K562 (cell line): ENCODE results near the gene WEE1. TPM values are rescaled to one million over a fixed set of nuclear protein-coding genes. Genes with fewer than 3 reads are reported as not detected.

Source experiments
- BCOR ChIP-seq: fragments of 450-650 bp; IDR thresholded peaks from 2 replicates; pipeline ENCODE4 v1.6.1; 2016
- BRCA1 ChIP-seq, 2 experiments: fragments of 450-650 bp in 1 of 2; sonication (generic) in 1 of 2; formaldehyde crosslinking in 1 of 2; IDR thresholded peaks; 2 replicates each; pipeline versions ENCODE4 v1.5.0 to v1.6.1; 2017 to 2020; ENCODE audit warnings: mild to moderate bottlenecking in 1 of 2, missing genetic modification reagents in 1 of 2
- BRD9 ChIP-seq: fragments of 450-650 bp; IDR thresholded peaks from 2 replicates; pipeline ENCODE4 v1.6.1; 2018; ENCODE audit warnings: low read depth; ENCODE audit not compliant: partially characterized antibody
- CCAR2 ChIP-seq: fragments of 200-400 bp; formaldehyde crosslinking; IDR thresholded peaks from 2 replicates; pipeline ENCODE4 v1.6.1; 2017; ENCODE audit warnings: mild to moderate bottlenecking, low read depth, low read length
- CEBPB ChIP-seq: fragments of 450-650 bp; IDR thresholded peaks from 2 replicates; pipeline ENCODE4 v1.6.1; 2016; ENCODE audit warnings: missing genetic modification characterization, missing compliant biosample characterization
- CHD1 ChIP-seq: fragments of 200-600 bp; sonication (generic); IDR thresholded peaks from one replicate; pipeline ENCODE4 v1.6.1; 2012; ENCODE audit warnings: mild to moderate bottlenecking, moderate library complexity, low read length, inconsistent platforms
- CTBP1 ChIP-seq: fragments of 450-650 bp; IDR thresholded peaks from 2 replicates; pipeline ENCODE4 v1.6.1; 2016; ENCODE audit warnings: borderline replicate concordance
- HDAC3 ChIP-seq: fragments of 450-650 bp; IDR thresholded peaks from 2 replicates; pipeline ENCODE4 v1.6.1; 2018; ENCODE audit warnings: borderline replicate concordance, mild to moderate bottlenecking, moderate library complexity; ENCODE audit not compliant: partially characterized antibody
- HNRNPH1 ChIP-seq: fragments of 200-400 bp; formaldehyde crosslinking; optimal IDR thresholded peaks from 2 replicates; pipeline ENCODE3; 2017; ENCODE audit warnings: low read depth, mild to moderate bottlenecking, low read length, moderate library complexity
- KDM1A ChIP-seq, 2 experiments: fragments of 450-650 bp; IDR thresholded peaks; 2 replicates each; pipeline ENCODE4 v1.6.1; 2016; ENCODE audit warnings: mild to moderate bottlenecking in 2 of 2
- MECOM ChIP-seq: fragments of 250-450 bp; sonication (Bioruptor Pico); IDR thresholded peaks from 2 replicates; pipeline ENCODE4 v1.8.0; 2022; ENCODE audit warnings: inconsistent platforms
- MXI1 ChIP-seq: IDR thresholded peaks from 2 replicates; pipeline ENCODE4 v1.6.1; 2011; ENCODE audit warnings: low read depth, mild to moderate bottlenecking, improper control_type of control experiment, low read length
- NCOA6 ChIP-seq: fragments of 450-650 bp; IDR thresholded peaks from 2 replicates; pipeline ENCODE4 v1.6.1; 2017; ENCODE audit warnings: mild to moderate bottlenecking
- NEUROD1 ChIP-seq: fragments of 150-350 bp; IDR thresholded peaks from 2 replicates; pipeline ENCODE4 v1.6.1; 2014; ENCODE audit warnings: borderline replicate concordance, low read length, low read depth; ENCODE audit not compliant: partially characterized antibody
- PTRF ChIP-seq: fragments of 450-650 bp; IDR thresholded peaks from 2 replicates; pipeline ENCODE4 v1.6.1; 2016; ENCODE audit warnings: mild to moderate bottlenecking, missing genetic modification characterization, missing compliant biosample characterization
- RBM34 ChIP-seq: fragments of 200-400 bp; formaldehyde crosslinking; IDR thresholded peaks from 2 replicates; pipeline ENCODE4 v1.6.1; 2018; ENCODE audit warnings: low read length, borderline replicate concordance; ENCODE audit not compliant: insufficient read depth
- SPI1 ChIP-seq: IDR thresholded peaks from 2 replicates; pipeline ENCODE4 v1.6.1; 2011; ENCODE audit warnings: low read depth, low read length, control low read depth, borderline replicate concordance
- SRF ChIP-seq, 2 experiments: fragments of 250-450, 450-650 bp in 1 of 2; sonication (Bioruptor Pico) in 1 of 2; sonication (generic) in 1 of 2; formaldehyde crosslinking; IDR thresholded peaks; 2 replicates each; pipeline versions ENCODE4 v1.5.0 to v1.5.1; 2020 to 2022; ENCODE audit warnings: mild to moderate bottlenecking in 1 of 2, missing genetic modification reagents in 1 of 2
- TAF7 ChIP-seq: fragments of 450-650 bp; IDR thresholded peaks from 2 replicates; pipeline ENCODE4 v1.6.1; 2016; ENCODE audit warnings: missing genetic modification characterization, missing compliant biosample characterization
- THAP7 ChIP-seq: fragments of 250-450 bp; sonication (Bioruptor Pico); IDR thresholded peaks from 2 replicates; pipeline ENCODE4 v1.5.0; 2021
- XRCC3 ChIP-seq: fragments of 450-650 bp; IDR thresholded peaks from 2 replicates; pipeline ENCODE4 v1.6.1; 2017; ENCODE audit warnings: mild to moderate bottlenecking, moderate library complexity
- YY1 ChIP-seq, 3 experiments: IDR thresholded peaks; 2 replicates each; pipeline ENCODE4 v1.6.1; 2011; ENCODE audit warnings: low read length in 2 of 3, mild to moderate bottlenecking in 2 of 3, moderate library complexity in 2 of 3, borderline replicate concordance in 1 of 3, control low read depth in 1 of 3, low read depth in 1 of 3; ENCODE audit not compliant: insufficient read depth in 3 of 3, insufficient replicate concordance in 2 of 3, control insufficient read depth in 1 of 3, insufficient read length in 1 of 3; ENCODE audit errors: extremely low read depth in 1 of 3
- ZBTB8A ChIP-seq: fragments of 450-650 bp; IDR thresholded peaks from 2 replicates; pipeline ENCODE4 v1.6.1; 2018; ENCODE audit warnings: mild to moderate bottlenecking, moderate library complexity; ENCODE audit not compliant: partially characterized antibody
- ZZZ3 ChIP-seq: fragments of 450-650 bp; IDR thresholded peaks from 2 replicates; pipeline ENCODE4 v1.6.1; 2016; ENCODE audit warnings: antibody characterized with exemption, mild to moderate bottlenecking, moderate library complexity
- polyA plus RNA-seq, 8 experiments: library from polyadenylated mRNA; depleted of rRNA in 4 of 8; stranded (reverse) in 5 of 8; unstranded in 3 of 8; fragments of >200 nt; fragmentation: Nextera tagmentation in 2 of 8; fragmentation: Illumina TruSeq in 1 of 8; extraction: Ambion mirVana in 2 of 8; extraction: Trizol in 1 of 8; gene quantifications; 2 replicates each; pipeline versions ENCODE4 v1.2.1 to v1.2.3, GENCODE V29; 2011 to 2014; ENCODE audit warnings: inconsistent platforms in 1 of 8, missing spikeins in 1 of 8
- total RNA-seq, 7 experiments: library from RNA; depleted of rRNA in 6 of 7; stranded (reverse); fragments of >200 nt in 6 of 7; fragmentation: Illumina TruSeq in 2 of 7; extraction: Trizol in 2 of 7; gene quantifications; 2 replicates each; pipeline versions ENCODE4 v1.2.1 to v1.2.3, GENCODE V29; 2011 to 2021; ENCODE audit warnings: low replicate concordance in 1 of 7
- TF ChIP-seq, protein P1 (sequence below): fragments of 450-650 bp; IDR thresholded peaks from 2 replicates; pipeline ENCODE4 v1.6.1; 2017; ENCODE audit warnings: antibody characterized with exemption, mild to moderate bottlenecking

The WEE1 gene
- total and polyA plus RNA-seq, 9 of the 15 experiments (the other 6 are each of a cell fraction or from before 2014, with no cell fraction given) = 21.9 to 99.0 (median 67.4) TPM

- TF ChIP-seq THAP7 (CRISPR knock-in tag) (no peak), TAF7 (tag) (no peak), HNRNPH1 (no peak), RBM34 (no peak), SPI1 (peak; percentile 47; the same call in 1 of the 2 replicates), YY1 (IDR thresholded peaks at IDR 0.05; ENCODE audit: borderline replicate concordance in 1 of 3, control insufficient read depth in 1 of 3, extremely low read depth in 1 of 3, insufficient read depth in 3 of 3, insufficient read length in 1 of 3, insufficient replicate concordance in 2 of 3, low read depth in 1 of 3, low read length in 2 of 3) (peak in 1 of 3 experiments; percentile 40), CHD1 (no peak), BRD9 (peak; percentile 21), MXI1 (0 out of 2 replicates have a peak, but pooled peaks have one; percentile 30), MECOM (CRISPR knock-in tag) (no peak), SRF (CRISPR knock-in tag; IDR thresholded peaks at IDR 0.05) (0 out of 4 replicates have a peak, but pooled peaks of 1 of the 2 experiments have one; percentile 23), CCAR2 (no peak), KDM1A (IDR thresholded peaks at IDR 0.05) (peak in 1 of 2 experiments; percentile 34; a peak in 1 of 4 replicates), BRCA1 (IDR thresholded peaks at IDR 0.05) (no peak), BRCA1 (CRISPR knock-in tag; IDR thresholded peaks at IDR 0.05) (no peak), XRCC3 (no peak), HDAC3 (no peak), NCOA6 (no peak), NEUROD1 (peak; percentile 50), CEBPB (tag) (no peak), BCOR (no peak), PTRF (tag) (no peak), CTBP1 (no peak), ZZZ3 (no peak), ZBTB8A (no peak)
- TF ChIP-seq, protein P1, sequence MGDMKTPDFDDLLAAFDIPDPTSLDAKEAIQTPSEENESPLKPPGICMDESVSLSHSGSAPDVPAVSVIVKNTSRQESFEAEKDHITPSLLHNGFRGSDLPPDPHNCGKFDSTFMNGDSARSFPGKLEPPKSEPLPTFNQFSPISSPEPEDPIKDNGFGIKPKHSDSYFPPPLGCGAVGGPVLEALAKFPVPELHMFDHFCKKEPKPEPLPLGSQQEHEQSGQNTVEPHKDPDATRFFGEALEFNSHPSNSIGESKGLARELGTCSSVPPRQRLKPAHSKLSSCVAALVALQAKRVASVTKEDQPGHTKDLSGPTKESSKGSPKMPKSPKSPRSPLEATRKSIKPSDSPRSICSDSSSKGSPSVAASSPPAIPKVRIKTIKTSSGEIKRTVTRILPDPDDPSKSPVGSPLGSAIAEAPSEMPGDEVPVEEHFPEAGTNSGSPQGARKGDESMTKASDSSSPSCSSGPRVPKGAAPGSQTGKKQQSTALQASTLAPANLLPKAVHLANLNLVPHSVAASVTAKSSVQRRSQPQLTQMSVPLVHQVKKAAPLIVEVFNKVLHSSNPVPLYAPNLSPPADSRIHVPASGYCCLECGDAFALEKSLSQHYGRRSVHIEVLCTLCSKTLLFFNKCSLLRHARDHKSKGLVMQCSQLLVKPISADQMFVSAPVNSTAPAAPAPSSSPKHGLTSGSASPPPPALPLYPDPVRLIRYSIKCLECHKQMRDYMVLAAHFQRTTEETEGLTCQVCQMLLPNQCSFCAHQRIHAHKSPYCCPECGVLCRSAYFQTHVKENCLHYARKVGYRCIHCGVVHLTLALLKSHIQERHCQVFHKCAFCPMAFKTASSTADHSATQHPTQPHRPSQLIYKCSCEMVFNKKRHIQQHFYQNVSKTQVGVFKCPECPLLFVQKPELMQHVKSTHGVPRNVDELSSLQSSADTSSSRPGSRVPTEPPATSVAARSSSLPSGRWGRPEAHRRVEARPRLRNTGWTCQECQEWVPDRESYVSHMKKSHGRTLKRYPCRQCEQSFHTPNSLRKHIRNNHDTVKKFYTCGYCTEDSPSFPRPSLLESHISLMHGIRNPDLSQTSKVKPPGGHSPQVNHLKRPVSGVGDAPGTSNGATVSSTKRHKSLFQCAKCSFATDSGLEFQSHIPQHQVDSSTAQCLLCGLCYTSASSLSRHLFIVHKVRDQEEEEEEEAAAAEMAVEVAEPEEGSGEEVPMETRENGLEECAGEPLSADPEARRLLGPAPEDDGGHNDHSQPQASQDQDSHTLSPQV = peak; percentile 40; the same call in 1 of the 2 replicates
These were observed 4.4 kb upstream of the WEE1 start (continued) for GRCh38 chr11:9568854-9569587.
